ENCODE measurements around the gene DOCK1.

DNA sequence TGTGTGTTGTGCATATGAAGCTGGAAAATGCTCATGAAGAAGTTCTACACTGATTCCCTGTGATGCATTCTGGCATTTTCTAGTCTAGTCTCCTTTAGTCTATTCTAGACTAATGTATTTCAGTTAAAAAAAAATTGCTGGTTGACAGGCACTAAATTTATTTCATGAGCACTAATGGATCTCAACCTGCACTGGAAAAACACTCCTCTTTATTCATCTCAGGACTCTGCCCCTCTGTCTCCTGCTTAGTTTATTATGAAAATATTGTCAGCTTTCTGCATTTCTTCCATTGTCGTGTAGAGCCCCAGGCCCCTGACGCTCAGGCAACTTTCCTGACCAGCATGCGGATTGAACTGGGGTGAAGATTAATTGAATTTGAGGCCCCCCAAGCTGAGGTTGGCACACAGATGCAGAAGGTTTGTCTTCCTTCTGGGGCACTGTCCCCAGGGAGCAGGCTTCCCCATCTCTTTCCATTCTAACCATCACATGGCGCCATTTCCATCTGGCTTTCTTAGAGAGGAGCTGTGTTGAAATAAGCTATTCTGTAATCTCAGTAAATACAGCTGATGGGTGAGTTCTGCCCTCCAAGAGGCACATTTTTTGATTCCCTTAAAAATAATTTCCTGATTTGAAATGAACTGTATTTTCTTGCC lies 162.4 kb downstream of the DOCK1 start:
- TF ChIP-seq, protein P1, sequence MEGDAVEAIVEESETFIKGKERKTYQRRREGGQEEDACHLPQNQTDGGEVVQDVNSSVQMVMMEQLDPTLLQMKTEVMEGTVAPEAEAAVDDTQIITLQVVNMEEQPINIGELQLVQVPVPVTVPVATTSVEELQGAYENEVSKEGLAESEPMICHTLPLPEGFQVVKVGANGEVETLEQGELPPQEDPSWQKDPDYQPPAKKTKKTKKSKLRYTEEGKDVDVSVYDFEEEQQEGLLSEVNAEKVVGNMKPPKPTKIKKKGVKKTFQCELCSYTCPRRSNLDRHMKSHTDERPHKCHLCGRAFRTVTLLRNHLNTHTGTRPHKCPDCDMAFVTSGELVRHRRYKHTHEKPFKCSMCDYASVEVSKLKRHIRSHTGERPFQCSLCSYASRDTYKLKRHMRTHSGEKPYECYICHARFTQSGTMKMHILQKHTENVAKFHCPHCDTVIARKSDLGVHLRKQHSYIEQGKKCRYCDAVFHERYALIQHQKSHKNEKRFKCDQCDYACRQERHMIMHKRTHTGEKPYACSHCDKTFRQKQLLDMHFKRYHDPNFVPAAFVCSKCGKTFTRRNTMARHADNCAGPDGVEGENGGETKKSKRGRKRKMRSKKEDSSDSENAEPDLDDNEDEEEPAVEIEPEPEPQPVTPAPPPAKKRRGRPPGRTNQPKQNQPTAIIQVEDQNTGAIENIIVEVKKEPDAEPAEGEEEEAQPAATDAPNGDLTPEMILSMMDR (IDR thresholded peaks at IDR 0.05): no peak
- TF ChIP-seq POLR2A (IDR thresholded peaks at IDR 0.05) (no peak), POLR2AphosphoS5 (IDR thresholded peaks at IDR 0.05) (no peak)

Measured in breast epithelium (tissue), 3 donors.